H9 (cell line): Measurements from ENCODE around the gene POLR2L. TPM values are rescaled to one million over a fixed set of nuclear protein-coding genes. Genes with fewer than 3 reads are reported as not detected.

Experiments used
- DNase-seq: peaks from one replicate; pipeline ENCODE4 v3.0.0-alpha.2; 2017
- H2AFZ ChIP-seq: one replicate; pipeline ENCODE4 v1.6.1; 2013; ENCODE audit warnings: mild to moderate bottlenecking, low read length, control low read depth, moderate library complexity
- H2AK5ac ChIP-seq: 2 replicates; pipeline ENCODE4 v1.6.1; 2013; ENCODE audit warnings: low read length, control low read depth, mixed read lengths; ENCODE audit not compliant: insufficient read length
- H2BK120ac ChIP-seq: one replicate; pipeline ENCODE4 v1.6.1; 2013; ENCODE audit warnings: low read depth, mild to moderate bottlenecking, low read length, control low read depth, inconsistent platforms; ENCODE audit not compliant: poor library complexity, severe bottlenecking
- H2BK12ac ChIP-seq: 2 replicates; pipeline ENCODE4 v1.6.1; 2013; ENCODE audit warnings: low read length, control low read depth, mixed read lengths, low read depth; ENCODE audit not compliant: insufficient read length
- H2BK15ac ChIP-seq: 2 replicates; pipeline ENCODE4 v1.6.1; 2013; ENCODE audit warnings: low read depth, low read length, control low read depth
- H2BK20ac ChIP-seq: one replicate; pipeline ENCODE4 v1.6.1; 2013; ENCODE audit warnings: low read depth, mild to moderate bottlenecking, low read length, control low read depth, inconsistent platforms; ENCODE audit not compliant: poor library complexity, severe bottlenecking
- H2BK5ac ChIP-seq: 2 replicates; pipeline ENCODE4 v1.6.1; 2013; ENCODE audit warnings: low read length, control low read depth, mixed read lengths; ENCODE audit not compliant: insufficient read length
- H3K14ac ChIP-seq: 2 replicates; pipeline ENCODE4 v1.6.1; 2013; ENCODE audit warnings: low read length, control low read depth; ENCODE audit not compliant: insufficient read depth
- H3K18ac ChIP-seq: 2 replicates; pipeline ENCODE4 v1.6.1; 2013; ENCODE audit warnings: low read depth, mild to moderate bottlenecking, mixed read lengths, low read length, control low read depth; ENCODE audit not compliant: insufficient read length
- H3K23ac ChIP-seq: 2 replicates; pipeline ENCODE4 v1.6.1; 2013; ENCODE audit warnings: low read length, control low read depth, mixed read lengths, low read depth; ENCODE audit not compliant: insufficient read length
- H3K23me2 ChIP-seq: 2 replicates; pipeline ENCODE4 v1.6.1; 2013; ENCODE audit warnings: low read depth, mild to moderate bottlenecking, mixed read lengths, low read length, control low read depth; ENCODE audit not compliant: insufficient read length, poor library complexity, severe bottlenecking
- H3K27ac ChIP-seq: 2 replicates; pipeline ENCODE4 v1.5.1; 2013; ENCODE audit warnings: low read length, control low read depth, mixed read lengths, low read depth; ENCODE audit not compliant: insufficient read length
- H3K27me3 ChIP-seq: 2 replicates; pipeline ENCODE4 v1.6.1; 2013; ENCODE audit warnings: low read length, control low read depth, inconsistent platforms; ENCODE audit not compliant: insufficient read depth
- H3K4ac ChIP-seq: 2 replicates; pipeline ENCODE4 v1.6.1; 2013; ENCODE audit warnings: low read depth, mild to moderate bottlenecking, control low read depth, inconsistent platforms, low read length, moderate library complexity
- H3K4me1 ChIP-seq: 2 replicates; pipeline ENCODE4 v1.6.1; 2013; ENCODE audit warnings: low read length, control low read depth, inconsistent platforms; ENCODE audit not compliant: insufficient read depth
- H3K4me2 ChIP-seq: 2 replicates; pipeline ENCODE4 v1.6.1; 2013; ENCODE audit warnings: low read length, control low read depth, mixed read lengths; ENCODE audit not compliant: insufficient read length, insufficient read depth
- H3K56ac ChIP-seq: 2 replicates; pipeline ENCODE4 v1.6.1; 2013; ENCODE audit warnings: low read depth, mild to moderate bottlenecking, mixed read lengths, low read length, control low read depth; ENCODE audit not compliant: insufficient read length
- H3K79me1 ChIP-seq: 2 replicates; pipeline ENCODE4 v1.6.1; 2013; ENCODE audit warnings: low read depth, mild to moderate bottlenecking, moderate library complexity, low read length, control low read depth, inconsistent platforms; ENCODE audit not compliant: insufficient read depth, poor library complexity, severe bottlenecking
- H3K79me2 ChIP-seq: 2 replicates; pipeline ENCODE4 v1.6.1; 2013; ENCODE audit warnings: low read length, control low read depth, inconsistent platforms; ENCODE audit not compliant: insufficient read depth
- H3K9ac ChIP-seq: 2 replicates; pipeline ENCODE4 v1.6.1; 2013; ENCODE audit warnings: low read length, control low read depth, mixed read lengths; ENCODE audit not compliant: insufficient read length; ENCODE audit errors: extremely low read depth
- H3K9me3 ChIP-seq: one replicate; pipeline ENCODE4 v1.6.1; 2013; ENCODE audit warnings: low read depth, low read length, inconsistent platforms; ENCODE audit not compliant: control insufficient read depth
- H3T11ph ChIP-seq: one replicate; pipeline ENCODE4 v1.6.1; 2013; ENCODE audit warnings: mild to moderate bottlenecking, low read length, control low read depth, inconsistent platforms
- H4K20me1 ChIP-seq: one replicate; pipeline ENCODE4 v1.6.1; 2013; ENCODE audit not compliant: control insufficient read depth, insufficient read length, insufficient read depth
- H4K5ac ChIP-seq: 2 replicates; pipeline ENCODE4 v1.6.1; 2013; ENCODE audit warnings: low read depth, mild to moderate bottlenecking, mixed read lengths, low read length, control low read depth; ENCODE audit not compliant: insufficient read length
- H4K8ac ChIP-seq: replicated peaks from 2 replicates; pipeline ENCODE4 v1.6.1; 2013; ENCODE audit warnings: low read length, control low read depth, mixed read lengths, low read depth; ENCODE audit not compliant: insufficient read length
- H4K91ac ChIP-seq: 2 replicates; pipeline ENCODE4 v1.6.1; 2013; ENCODE audit warnings: low read depth, mild to moderate bottlenecking, moderate library complexity, mixed read lengths, low read length, control low read depth; ENCODE audit not compliant: insufficient read length
- H3K27ac Mint-ChIP-seq, 3 experiments: 2 replicates in 2 of 3; 3 replicates in 1 of 3; pipeline ENCODE4 v1.8.0; 2020 to 2021; ENCODE audit warnings: mixed read lengths in 3 of 3, mild to moderate bottlenecking in 1 of 3, moderate library complexity in 1 of 3
- H3K27me3 Mint-ChIP-seq: 2 replicates; pipeline ENCODE4 v1.8.0; 2021; ENCODE audit warnings: low read depth, mild to moderate bottlenecking, moderate library complexity, mixed read lengths
- H3K36me3 Mint-ChIP-seq, 3 experiments: 2 replicates in 2 of 3; 3 replicates in 1 of 3; pipeline ENCODE4 v1.8.0; 2020 to 2021; ENCODE audit warnings: low read depth in 3 of 3, mixed read lengths in 3 of 3; ENCODE audit not compliant: insufficient read depth in 1 of 3
- H3K4me1 Mint-ChIP-seq, 2 experiments: 2 replicates each; pipeline ENCODE4 v1.8.0; 2020; ENCODE audit warnings: mixed read lengths in 2 of 2
- H3K4me3 Mint-ChIP-seq, 2 experiments: 2 replicates in 1 of 2; 3 replicates in 1 of 2; pipeline ENCODE4 v1.8.0; 2020 to 2021; ENCODE audit warnings: mild to moderate bottlenecking in 2 of 2, mixed read lengths in 2 of 2, moderate library complexity in 1 of 2
- H3K9me3 Mint-ChIP-seq, 2 experiments: 2 replicates in 1 of 2; 3 replicates in 1 of 2; pipeline ENCODE4 v1.8.0; 2020; ENCODE audit warnings: mild to moderate bottlenecking in 2 of 2, mixed read lengths in 2 of 2, moderate library complexity in 1 of 2
- CTCF ChIP-seq: fragments of 200-600 bp; sonication (generic); conservative IDR thresholded peaks from 3 replicates; pipeline ENCODE4 v1.8.0; 2021; ENCODE audit warnings: antibody characterized with exemption, mild to moderate bottlenecking
- WGBS: extraction: QIAGEN DNeasy Blood & Tissue Kit; methylation state at CpG from one replicate; pipeline ENCODE4 v1.1.7; 2013; ENCODE audit warnings: missing lambda C conversion rate, low lambda C conversion rate, mixed read lengths; ENCODE audit not compliant: insufficient read length; ENCODE audit errors: extremely low coverage; 5-methylcytosine and 5-hydroxymethylcytosine counted together
- total RNA-seq: library from RNA; stranded (reverse); gene quantifications from 2 replicates; pipeline ENCODE4 v1.2.1, GENCODE V29; 2021

The POLR2L gene
- total RNA-seq, 1 experiment from 2014 or later: 135 TPM

GRCh38 chr11:867856-868358 is 25.6 kb upstream of the POLR2L start:
- no peak overlapping the region for H2BK120ac ChIP-seq
- no peaks in the 10 kb centered on the region; the same call in 1 of the 2 replicates for H3K4me1 ChIP-seq
- Mint-ChIP-seq H3K9me3 (no peaks in the 10 kb centered on the region), H3K27ac (0 out of 7 replicates have a peak overlapping the region, but pooled peaks of 1 of the 3 experiments have one; percentile 16), H3K4me3 (no peak overlapping the region), H3K4me1 (peaks cover 12 to 19% of the 10 kb centered on the region in 2 experiments), H3K27me3 (no peaks in the 10 kb centered on the region; the same call in 1 of the 2 replicates), H3K36me3 (peaks cover 5 to 23% (median 17%) of the 10 kb centered on the region in 3 experiments; a peak in 5 of 7 replicates)
- no peak overlapping the region for H3K18ac ChIP-seq
- H3K23ac ChIP-seq: no peak overlapping the region
- no peaks in the 10 kb centered on the region for H3K79me1 ChIP-seq
- H3K14ac ChIP-seq: no peak overlapping the region
- H2AFZ ChIP-seq: no peak overlapping the region
- no peak overlapping the region for H3T11ph ChIP-seq
- H4K8ac ChIP-seq: no peak overlapping the region
- no peak overlapping the region for H3K4ac ChIP-seq
- H3K4me2 ChIP-seq: no peak overlapping the region
- H3K23me2 ChIP-seq: no peaks in the 10 kb centered on the region
- H2BK12ac ChIP-seq: no peak overlapping the region
- TF ChIP-seq CTCF: no peak
- H3K56ac ChIP-seq: no peak overlapping the region
- no peak overlapping the region for H2BK15ac ChIP-seq
- no peak for DNase-seq
- WGBS: no CpG with 5 or more reads among the region's 8 CpGs
- H3K27me3 ChIP-seq: no peaks in the 10 kb centered on the region
- no peak overlapping the region for H2BK5ac ChIP-seq
- no peak overlapping the region for H2BK20ac ChIP-seq
- no peak overlapping the region for H3K27ac ChIP-seq
- no peak overlapping the region for H2AK5ac ChIP-seq
- no peaks in the 10 kb centered on the region for H3K79me2 ChIP-seq
- H3K9me3 ChIP-seq: no peaks in the 10 kb centered on the region
- H4K20me1 ChIP-seq: no peaks in the 10 kb centered on the region
- no peak overlapping the region for H4K5ac ChIP-seq
- no peak overlapping the region for H4K91ac ChIP-seq
- H3K9ac ChIP-seq: no peak overlapping the region
